Stimulated activated CD8-positive, alpha-beta memory T cell treated with anti-CD3 and anti-CD28 coated beads, Interleukin-2, amount 100 ng/mL, for 48 hours (primary cell): ENCODE data around the gene EDIL3.
"Not testable (repeated sequence)": the region's sequence is repeated elsewhere in the genome, so short reads cannot be mapped to it uniquely, and the experiment has no call there.

Experiments used
- DNase-seq, 2 donors: peaks; one replicate each; pipeline ENCODE4 v3.0.0-alpha.2; 2020; ENCODE audit warnings: low read depth in 2 of 2

EDIL3 gene

DNA sequence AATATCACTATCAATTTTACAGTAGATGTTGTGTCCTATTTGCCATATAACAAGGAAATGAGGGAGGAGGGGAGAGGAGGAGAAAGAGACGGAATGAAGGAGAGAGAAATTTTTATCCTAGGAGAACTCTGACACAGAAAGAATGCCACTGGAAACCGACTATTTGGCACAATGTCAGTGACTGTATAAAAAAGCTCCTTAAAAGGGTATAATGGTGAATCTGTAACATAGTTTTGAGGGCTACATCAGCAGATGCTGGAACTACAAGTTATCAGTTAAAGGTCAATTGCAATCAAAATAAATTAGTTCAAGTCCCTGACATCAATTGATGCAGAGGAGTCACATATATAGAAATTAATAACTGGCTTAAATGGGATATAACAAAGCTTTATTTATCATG is 5.7 kb downstream of the EDIL3 start:
- DNase-seq, result no peak

DNA sequence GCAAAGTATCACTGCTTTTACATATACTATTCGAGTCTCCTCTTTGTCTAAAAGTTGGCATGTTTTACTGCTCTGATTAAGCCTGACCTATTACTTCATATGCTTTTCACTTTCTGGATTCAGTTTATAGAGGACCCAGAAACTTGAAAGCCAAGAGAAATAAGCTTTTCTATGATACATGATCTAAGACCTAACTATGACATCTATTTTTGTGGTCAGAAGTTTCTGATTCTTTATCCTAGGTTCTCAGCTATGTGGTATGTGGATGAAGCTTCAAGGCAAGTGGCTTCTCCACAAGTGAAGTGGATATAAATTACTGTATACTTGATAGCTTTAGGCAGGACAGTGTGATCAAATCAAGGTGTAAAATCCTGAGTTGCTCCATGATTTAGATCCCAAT is 6.3 kb downstream of the EDIL3 start:
- no peak for DNase-seq

DNA sequence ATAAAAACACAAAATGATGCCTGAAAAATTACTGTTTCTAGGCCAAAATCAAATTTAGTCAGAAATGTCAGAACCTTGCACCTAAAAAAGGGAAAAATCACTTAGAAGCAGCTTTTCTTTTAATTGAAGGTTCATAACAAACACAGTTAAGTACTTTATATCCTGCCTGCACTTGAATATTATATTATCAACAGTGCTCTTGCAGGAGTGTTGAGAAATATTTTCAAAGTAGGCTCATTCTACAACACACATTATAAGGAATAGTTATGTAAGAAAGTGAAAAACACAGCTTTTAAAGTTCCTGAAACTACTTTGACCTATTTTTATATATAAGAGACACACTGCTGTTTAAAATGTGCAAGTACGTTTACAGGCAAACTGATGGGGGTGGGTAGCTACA is 8.3 kb downstream of the EDIL3 start:
- no peak for DNase-seq

DNA sequence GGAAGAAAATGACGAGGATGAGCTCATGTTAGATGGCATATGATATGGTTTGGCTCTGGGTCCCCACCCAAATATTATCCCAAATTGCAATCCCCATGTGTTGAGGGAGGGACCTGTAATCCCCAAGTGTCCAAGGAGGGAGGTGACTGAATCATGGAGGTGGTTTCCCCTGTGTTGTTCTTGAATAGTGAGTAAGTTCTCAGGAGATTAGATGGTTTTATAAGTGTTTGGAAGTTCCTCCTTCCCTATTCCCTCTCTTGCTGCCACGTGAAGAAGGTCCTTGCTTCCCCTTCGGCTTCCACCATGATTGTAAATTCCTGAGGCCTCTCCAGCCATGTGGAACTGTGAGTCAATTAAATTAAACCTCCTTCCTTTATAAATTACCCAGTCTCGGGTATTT is 10.1 kb downstream of the EDIL3 start:
- no peak for DNase-seq

DNA sequence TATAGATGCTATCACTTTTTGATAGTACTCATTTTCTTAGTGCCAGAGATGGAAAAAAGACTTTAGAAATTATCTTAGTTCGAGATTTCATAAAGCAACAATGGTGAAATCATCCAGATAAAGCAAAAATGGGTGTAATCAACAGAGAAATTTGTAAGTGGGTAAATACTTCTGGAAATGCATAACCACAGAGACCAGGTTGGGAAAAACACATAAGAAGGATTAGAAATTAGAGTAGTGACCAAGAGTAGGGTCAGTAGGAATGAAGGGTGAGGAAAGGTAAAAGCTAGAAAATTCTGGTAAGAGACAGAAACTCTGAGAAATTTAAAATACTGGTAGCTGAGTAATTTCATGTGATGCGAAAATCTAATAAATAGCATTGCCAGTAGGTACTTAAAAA is 11.2 kb downstream of the EDIL3 start:
- DNase-seq, result no peak

DNA sequence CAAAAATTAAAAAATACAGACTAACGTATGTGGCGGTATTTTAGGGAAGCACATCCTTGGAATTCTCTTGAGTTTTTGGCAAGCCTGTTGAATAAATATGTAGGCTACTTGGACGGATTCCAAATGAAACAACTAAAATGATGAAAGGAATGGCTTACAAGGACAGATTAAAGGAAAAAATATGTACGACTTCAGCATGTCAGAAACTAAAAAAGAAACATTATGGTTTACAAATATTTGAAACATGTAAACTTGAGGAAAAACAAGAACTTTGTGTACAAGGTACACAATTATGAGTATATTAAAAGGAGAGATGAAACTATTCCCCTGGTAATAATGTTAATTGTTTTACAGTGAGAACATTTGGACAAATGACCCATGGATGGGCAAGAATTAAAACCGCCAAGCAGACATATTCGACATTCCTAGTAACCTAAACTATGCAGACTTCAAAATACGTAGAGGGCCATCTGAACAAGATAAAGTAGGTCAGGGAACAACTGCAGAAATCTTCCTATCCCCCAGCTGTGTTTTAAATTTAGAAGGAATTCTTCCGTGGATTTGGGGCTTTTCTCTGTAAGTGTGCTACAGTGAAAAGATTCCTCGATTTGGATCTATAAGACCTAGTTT is 12.5 kb downstream of the EDIL3 start:
- no peak for DNase-seq

DNA sequence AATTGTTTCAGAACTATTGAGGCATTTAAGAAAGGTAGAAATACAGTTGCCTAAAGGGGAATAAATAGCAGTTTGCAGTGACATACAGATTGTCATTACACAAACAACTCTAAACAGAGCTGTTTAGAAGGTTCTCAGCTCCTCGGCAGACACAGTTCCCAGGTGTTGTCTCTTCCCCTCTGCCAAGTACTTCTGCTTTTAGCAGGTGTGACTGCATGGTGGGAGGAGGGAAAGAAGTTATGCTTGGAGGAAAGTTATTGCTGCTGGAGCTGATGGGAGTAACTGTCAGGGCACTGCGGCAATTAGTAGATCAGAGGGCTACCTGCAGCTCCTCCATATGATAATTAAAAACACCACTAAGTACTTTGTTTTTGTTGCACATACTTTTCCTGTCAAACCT is 14.5 kb downstream of the EDIL3 start:
- DNase-seq, result no peak

DNA sequence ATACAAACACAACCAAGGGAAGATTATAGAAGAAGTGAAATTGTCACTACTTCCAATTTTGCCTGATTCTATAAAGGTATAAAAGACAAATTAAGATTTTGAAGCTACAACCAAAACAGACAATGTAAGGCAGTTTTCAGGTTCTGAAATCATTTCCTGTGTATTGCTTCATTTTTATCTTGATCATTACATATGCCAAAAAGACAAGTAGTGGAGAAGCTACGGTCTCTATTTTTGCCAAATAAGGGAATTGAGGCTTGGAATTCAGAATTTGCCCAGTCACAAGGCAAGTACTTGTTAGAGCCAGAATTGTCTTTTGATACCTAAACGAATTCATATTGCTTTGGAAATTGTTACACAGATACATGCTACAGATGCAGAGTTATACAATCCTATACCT is 20.6 kb downstream of the EDIL3 start:
- DNase-seq, result no peak

DNA sequence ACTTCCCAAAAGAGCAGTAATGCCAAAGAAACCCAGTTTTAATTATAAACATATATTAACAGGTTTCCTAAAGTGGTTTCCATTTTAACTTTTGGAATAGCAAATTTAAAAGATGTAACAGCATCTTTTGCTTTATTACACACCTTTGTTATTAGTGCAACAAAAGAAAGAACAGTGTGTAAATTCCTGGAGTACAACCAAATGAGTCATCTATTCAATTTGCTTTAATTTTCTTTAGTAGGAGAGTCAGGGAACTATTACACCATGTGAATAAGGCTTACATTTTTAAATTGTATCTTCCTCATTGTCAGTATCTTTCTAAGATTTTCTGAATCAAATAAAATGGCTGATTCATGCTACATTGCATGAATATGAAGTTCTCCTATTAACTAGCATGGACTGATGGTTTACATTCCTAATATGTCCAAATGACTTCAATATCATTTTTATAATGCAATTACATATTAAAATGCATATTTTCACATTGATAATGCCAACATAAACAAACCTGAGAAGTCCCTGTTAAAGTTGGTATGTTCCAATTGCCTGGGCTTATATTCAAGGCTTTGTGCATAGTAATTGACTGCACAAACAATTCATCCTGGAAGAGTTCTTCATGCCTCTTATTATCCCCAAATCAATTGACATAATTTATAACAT is 22.5 kb downstream of the EDIL3 start:
- DNase-seq, result no peak

DNA sequence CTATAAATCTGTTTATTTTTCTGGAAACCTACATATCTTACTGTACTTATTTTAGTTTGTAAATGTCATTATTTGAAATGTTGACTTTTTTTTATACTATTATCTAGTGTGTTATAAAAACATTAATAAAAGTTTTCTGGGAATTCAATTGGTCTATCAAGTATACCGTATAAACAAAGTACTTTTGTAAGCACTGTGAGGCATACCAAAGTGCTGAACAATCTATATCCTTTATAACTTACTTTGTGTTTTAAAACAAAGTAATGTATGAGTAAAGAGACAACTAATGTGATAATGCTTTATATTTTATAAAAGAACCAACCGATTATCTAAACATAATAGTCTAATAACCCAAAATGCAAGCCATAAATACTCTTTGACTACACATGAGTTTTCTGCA is 23.1 kb downstream of the EDIL3 start:
- no peak for DNase-seq

DNA sequence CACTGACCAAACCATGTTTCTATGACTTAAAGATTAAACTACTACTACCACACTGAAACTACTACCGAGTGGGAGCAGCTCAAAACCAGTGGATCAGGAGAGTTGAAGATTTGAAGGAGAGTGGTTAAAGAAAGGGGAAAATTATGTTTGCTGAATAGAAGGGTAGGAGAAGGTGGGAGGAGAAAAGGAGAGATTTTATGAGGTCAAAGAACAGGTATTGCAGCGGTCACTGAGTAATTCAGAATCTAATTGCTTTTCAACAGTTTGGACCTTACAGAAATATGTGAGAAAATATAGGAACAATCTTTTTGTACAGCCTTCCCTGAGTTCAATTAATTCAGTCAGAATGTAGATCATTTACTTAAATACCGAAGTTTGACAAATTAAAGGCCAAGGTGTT is 24.6 kb downstream of the EDIL3 start:
- DNase-seq, result no peak

DNA sequence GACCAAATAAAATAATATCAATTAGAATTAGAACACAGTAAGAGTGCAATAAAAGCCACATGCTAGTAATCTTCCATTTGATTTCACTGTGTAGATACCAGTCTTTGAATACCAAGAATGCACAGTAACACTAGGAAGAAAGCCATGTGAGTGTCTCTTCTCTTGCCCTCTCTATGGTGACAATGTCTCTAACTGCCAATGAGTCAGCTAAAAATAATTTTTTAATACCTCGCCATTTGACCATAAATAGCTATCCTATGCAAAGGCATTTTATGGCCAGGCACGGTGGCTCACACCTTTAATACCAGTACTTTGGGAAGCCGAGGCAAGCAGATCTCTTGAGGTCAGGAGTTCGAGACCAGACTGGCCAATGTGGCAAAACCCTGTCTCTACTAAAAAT is 30.6 kb downstream of the EDIL3 start:
- no peak for DNase-seq

DNA sequence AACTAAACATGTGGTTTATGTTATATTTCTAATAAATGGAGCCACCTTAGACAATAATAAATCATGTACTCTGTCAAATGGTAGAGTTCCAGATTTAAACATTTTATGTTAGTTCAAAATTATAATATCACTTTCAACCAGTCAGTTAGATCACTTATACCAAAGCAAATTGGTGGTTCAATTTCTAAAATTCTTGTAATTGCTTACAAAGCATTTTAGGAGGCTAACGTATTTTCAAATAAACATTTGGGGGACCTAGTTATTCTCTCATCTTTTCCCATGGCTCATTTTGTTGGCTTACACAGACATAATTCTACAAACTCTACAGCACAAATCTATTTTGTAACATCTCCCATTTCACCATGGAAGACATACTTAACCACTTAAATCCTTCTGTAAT is 39.9 kb downstream of the EDIL3 start:
- no peak for DNase-seq

DNA sequence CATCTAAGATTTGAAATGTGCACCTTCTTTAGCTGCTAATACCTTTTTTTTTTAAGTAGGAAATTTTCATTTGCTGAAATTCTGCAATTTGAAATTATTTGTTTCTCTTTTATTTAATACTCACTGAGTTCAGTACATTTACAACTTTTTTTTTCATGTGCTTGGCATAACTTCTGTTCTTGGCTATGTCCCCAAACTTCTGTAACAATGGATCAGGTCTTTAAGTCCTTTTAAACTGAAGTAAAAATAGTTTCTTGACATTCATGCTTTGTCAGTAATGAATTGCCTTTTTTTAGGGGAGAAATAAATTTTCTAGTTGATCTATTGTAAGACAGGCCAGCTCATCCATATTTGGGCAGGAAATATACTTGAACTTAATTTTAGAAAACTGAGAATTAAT is 41.5 kb downstream of the EDIL3 start:
- DNase-seq, result no peak

DNA sequence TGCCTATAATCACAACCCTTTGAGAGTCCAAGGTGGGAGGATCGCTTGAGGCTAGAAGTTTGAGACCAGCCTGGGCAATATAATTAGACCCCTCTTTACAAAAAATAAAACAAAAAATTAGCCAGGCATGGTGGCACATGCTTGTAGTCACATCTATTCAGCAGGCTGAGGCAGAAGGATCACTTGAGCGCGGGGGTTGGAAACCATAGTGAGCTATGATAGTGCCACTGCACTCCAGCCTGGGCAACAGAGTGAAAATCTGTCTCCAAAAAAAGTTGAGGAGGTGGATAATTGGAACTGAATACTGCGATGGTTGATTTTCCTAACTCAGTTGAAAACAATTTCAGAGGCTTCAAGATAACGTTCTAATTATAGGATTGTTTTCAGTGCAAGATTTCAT is 52.6 kb downstream of the EDIL3 start:
- DNase-seq, result no peak

DNA sequence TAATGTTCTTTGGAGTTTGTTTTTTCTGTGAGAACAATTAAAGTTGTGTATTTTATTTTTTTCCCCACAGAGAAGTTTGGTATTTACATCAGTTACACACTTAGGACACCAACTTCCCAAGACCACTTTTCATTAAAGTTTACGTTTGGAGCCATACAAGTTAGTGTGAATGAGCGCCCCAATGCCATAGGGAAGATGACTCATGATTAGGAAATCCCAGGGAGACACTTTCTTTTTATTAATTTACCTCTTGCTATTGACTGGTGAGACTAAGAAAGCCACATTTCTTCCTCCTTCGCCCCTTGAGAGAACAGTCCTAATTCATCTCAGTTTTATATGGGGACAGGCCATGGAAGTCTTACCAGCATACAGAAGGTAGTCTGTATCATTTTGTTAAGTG is 57.1 kb downstream of the EDIL3 start:
- DNase-seq, result no peak

DNA sequence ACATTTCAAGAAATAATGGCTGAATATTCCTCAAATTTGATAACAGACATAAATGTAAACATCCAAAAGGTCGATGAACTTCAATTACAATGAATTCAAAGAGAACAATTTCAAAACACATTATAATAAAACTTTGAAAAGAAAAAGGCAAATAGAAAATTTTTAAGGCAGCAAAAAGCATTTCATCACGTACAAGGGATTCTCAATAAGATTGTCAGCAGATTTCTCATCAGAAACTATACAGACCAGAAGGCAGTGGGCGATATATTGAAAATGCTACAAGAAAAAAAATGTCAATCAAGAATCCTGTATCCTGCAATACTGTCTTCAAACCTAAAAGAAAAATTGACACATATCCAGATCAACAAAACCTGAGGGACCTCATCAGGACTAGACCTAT is 62.0 kb downstream of the EDIL3 start:
- no peak for DNase-seq

DNA sequence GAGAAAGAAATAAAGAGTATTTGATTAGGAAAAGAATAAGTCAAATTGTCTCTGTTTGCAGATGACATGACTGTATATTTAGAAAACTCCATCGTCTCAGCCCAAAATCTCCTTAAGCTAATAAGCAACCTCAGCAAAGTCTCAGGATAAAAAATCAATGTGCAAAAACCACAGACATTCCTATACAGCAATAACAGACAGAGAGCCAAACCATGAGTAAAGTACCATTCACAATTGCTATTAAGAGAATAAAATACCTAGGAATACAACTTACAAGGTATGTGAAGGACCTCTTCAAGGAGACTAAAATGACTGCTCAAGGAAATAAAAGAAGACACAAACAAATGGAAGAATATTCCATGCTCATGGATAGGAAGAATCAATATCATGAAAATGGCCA is 66.9 kb downstream of the EDIL3 start:
- DNase-seq, result not testable (repeated sequence)

DNA sequence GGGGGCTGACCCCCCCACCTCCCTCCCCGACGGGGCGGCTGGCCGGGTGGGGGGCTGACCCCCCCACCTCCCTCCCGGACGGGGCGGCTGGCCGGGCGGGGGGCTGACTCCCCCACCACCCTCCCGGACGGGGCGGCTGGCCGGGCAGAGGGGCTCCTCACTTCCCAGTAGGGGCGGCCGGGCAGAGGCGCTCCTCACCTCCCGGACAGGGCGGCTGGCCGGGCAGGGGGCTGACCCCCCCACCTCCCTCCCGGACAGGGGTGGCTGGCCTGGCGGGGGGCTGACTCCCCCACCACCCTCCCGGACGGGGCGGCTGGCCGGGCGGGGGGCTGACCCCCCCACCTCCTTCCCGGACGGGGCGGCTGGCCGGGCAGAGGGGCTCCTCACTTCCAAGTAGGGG is 72.4 kb downstream of the EDIL3 start:
- DNase-seq, result not testable (repeated sequence)

DNA sequence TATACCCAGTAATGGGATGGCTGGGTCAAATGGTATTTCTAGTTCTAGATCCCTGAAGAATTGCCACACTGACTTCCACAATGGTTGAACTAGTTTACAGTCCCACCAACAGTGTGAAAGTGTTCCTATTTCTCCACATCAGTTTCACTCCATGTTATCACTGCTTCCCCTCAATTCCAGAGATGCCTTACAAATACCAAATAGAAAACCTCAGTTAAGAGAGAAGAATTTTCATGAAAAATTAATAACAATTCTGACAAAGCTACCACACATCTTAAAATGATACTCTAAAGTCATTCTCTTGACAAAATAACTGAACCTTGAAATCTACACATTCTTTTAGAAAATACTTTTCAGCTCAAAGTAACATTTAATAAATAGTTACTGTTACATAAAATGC is 74.8 kb downstream of the EDIL3 start:
- DNase-seq, result not testable (repeated sequence)

DNA sequence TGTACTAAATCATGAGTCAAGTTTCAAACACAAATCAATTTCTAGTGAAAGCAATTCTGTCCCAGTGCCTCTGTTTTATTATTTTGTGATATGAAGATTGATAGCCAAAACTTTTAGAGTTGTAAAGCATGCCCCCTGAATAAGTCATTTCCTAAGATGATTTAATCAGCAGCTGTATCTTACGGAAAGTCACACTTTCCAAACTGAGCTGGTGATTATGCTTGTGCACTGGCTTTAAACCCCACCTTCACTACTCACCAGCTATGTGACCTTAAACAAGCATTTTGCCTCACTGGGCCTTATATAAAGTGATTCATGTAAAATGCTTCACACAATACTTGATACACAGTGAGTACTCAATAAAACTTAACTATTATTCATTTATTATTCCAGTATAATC is 78.1 kb downstream of the EDIL3 start:
- DNase-seq, result no peak

DNA sequence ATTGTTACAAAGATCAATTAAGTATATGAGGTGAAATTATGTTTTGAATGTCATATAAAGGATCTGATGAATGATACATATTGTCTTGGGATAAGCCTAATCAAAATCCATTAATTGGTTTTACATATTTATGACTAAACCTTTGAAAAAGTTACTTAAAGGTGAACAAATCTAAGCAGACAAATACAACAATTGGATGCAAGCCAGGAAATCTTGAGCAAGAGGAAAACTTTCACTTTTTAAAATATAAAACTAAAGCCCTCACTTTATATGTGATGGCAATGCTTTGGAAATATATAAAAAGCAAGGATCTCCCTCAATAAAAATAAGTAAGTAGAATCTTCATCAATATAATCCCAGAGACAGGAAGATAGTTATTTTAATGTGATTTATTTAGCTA is 80.1 kb downstream of the EDIL3 start:
- DNase-seq, result no peak

DNA sequence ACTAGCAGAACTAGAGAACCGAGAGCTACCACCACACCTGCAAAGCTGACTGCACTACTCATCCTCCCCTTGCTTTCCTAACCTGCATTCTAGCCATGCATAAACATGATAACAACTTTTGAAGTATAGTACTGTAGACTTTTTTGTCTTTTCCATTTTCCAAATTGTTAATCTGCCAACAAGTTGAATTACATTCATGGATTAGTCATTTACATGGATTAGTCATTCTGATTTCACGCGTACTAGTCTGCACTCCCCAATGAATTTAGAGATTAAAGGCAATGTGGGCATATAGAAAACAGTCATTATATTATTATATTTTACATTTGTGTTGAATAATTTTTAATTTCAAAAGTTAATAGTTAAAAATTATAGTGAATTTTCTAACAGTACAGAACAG is 81.4 kb downstream of the EDIL3 start:
- DNase-seq, result no peak

DNA sequence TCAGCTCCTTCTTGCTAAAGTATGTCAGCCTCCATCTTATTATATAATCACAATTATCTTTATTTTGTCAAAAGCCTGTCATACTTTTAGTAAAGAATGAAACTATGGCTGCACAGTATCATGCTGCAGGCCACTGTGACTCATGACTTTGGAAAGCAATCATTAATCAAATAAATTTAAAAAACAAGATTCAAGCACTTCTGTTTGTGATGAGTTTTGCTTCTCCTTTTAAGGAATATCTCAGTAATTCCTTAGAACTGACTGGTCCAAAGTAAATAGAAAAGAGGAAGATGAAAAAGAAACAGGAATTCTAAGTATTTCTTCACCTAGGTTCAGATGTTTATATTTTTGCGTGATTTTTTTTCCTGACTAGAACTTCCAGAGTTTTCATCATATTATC is 83.1 kb downstream of the EDIL3 start:
- no peak for DNase-seq
